ENCODE measurements around the gene PSAT1. TPM values are rescaled to one million over a fixed set of nuclear protein-coding genes. Genes with fewer than 3 reads are reported as not detected.

Gene PSAT1
- total and polyA plus RNA-seq, 2 experiments from 2014 or later, result 414 to 486 TPM

DNA sequence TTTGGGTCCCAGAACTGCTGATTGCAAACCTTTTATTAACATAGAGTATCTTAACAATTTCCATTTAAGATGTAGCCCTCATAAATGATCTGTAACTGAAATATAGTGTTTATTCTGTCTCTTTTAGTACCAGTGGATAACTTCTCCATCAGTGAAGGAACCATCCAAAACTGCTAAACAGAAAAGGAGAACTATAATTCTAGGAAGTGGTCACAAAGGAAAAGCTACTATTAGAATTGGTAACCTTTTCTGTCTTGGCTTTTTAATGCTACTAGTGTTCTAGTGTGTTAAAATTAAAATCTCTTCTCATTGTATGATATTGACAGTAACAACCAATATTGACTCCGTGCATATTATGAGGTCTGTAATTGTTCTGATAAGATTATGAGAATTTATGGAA, 48.3 kb upstream of the PSAT1 start (continued):
- no peak for TF ChIP-seq CTCF (conservative IDR thresholded peaks at IDR 0.05; ENCODE audit: low read depth in 2 of 2)
- no peak for TF ChIP-seq CREB1 (CRISPR knock-in tag; IDR thresholded peaks at IDR 0.05; ENCODE audit: low read depth)
- no peak for TF ChIP-seq ETS1 (IDR thresholded peaks at IDR 0.05)
- TF ChIP-seq, protein P1, sequence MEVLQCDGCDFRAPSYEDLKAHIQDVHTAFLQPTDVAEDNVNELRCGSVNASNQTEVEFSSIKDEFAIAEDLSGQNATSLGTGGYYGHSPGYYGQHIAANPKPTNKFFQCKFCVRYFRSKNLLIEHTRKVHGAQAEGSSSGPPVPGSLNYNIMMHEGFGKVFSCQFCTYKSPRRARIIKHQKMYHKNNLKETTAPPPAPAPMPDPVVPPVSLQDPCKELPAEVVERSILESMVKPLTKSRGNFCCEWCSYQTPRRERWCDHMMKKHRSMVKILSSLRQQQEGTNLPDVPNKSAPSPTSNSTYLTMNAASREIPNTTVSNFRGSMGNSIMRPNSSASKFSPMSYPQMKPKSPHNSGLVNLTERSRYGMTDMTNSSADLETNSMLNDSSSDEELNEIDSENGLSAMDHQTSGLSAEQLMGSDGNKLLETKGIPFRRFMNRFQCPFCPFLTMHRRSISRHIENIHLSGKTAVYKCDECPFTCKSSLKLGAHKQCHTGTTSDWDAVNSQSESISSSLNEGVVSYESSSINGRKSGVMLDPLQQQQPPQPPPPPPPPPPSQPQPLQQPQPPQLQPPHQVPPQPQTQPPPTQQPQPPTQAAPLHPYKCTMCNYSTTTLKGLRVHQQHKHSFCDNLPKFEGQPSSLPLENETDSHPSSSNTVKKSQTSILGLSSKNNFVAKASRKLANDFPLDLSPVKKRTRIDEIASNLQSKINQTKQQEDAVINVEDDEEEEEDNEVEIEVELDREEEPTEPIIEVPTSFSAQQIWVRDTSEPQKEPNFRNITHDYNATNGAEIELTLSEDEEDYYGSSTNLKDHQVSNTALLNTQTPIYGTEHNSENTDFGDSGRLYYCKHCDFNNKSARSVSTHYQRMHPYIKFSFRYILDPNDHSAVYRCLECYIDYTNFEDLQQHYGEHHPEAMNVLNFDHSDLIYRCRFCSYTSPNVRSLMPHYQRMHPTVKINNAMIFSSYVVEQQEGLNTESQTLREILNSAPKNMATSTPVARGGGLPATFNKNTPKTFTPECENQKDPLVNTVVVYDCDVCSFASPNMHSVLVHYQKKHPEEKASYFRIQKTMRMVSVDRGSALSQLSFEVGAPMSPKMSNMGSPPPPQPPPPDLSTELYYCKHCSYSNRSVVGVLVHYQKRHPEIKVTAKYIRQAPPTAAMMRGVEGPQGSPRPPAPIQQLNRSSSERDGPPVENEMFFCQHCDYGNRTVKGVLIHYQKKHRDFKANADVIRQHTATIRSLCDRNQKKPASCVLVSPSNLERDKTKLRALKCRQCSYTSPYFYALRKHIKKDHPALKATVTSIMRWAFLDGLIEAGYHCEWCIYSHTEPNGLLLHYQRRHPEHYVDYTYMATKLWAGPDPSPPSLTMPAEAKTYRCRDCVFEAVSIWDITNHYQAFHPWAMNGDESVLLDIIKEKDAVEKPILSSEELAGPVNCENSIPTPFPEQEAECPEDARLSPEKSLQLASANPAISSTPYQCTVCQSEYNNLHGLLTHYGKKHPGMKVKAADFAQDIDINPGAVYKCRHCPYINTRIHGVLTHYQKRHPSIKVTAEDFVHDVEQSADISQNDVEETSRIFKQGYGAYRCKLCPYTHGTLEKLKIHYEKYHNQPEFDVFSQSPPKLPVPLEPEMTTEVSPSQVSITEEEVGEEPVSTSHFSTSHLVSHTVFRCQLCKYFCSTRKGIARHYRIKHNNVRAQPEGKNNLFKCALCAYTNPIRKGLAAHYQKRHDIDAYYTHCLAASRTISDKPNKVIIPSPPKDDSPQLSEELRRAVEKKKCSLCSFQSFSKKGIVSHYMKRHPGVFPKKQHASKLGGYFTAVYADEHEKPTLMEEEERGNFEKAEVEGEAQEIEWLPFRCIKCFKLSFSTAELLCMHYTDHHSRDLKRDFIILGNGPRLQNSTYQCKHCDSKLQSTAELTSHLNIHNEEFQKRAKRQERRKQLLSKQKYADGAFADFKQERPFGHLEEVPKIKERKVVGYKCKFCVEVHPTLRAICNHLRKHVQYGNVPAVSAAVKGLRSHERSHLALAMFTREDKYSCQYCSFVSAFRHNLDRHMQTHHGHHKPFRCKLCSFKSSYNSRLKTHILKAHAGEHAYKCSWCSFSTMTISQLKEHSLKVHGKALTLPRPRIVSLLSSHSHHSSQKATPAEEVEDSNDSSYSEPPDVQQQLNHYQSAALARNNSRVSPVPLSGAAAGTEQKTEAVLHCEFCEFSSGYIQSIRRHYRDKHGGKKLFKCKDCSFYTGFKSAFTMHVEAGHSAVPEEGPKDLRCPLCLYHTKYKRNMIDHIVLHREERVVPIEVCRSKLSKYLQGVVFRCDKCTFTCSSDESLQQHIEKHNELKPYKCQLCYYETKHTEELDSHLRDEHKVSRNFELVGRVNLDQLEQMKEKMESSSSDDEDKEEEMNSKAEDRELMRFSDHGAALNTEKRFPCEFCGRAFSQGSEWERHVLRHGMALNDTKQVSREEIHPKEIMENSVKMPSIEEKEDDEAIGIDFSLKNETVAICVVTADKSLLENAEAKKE (CRISPR knock-in tag; IDR thresholded peaks at IDR 0.05), result no peak
- TF ChIP-seq STAT1 (IDR thresholded peaks at IDR 0.05; ENCODE audit: unreplicated experiment), result no peak
- TF ChIP-seq POLR2AphosphoS5 (IDR thresholded peaks at IDR 0.05; ENCODE audit: low read depth), result no peak
- no peak for TF ChIP-seq NANOG (IDR thresholded peaks at IDR 0.05; ENCODE audit: borderline replicate concordance)

DNA sequence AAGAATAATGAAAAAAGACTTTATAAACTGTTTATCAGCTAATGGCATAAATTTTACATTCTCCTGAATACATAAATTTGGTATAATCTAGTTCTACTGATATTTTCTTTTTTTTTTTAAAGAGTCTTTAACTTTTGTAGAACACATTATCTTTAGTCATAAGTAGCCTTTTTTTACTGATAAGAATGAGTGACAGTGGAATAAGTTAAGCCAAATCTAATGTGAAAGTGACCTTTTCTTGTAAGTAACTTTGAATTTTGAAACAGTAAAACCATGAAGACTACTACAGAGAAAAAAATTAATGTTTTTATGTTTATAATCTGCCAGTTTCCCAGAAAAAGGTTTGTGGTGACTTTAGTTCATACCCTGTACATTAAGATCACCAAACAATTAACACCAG, 47.4 kb upstream of the PSAT1 start:
- no peaks in the 10 kb centered on the region for H3K4me1 Mint-ChIP-seq
- Histone ChIP-seq H3K79me2 (replicated peaks; ENCODE audit: insufficient read depth) (no peaks in the 10 kb centered on the region), H3K27ac (ENCODE audit: low read depth) (no peak overlapping the region), H3K4me3 (no peak overlapping the region), H2AFZ (no peak overlapping the region), H3K4me1 (ENCODE audit: insufficient read depth) (no peaks in the 10 kb centered on the region), H3K9me2 (ENCODE audit: insufficient read depth) (no peaks in the 10 kb centered on the region), H4K20me1 (replicated peaks; ENCODE audit: insufficient read depth) (no peaks in the 10 kb centered on the region), H3K27me3 (ENCODE audit: insufficient read depth) (no peaks in the 10 kb centered on the region), H3K36me3 (ENCODE audit: insufficient read depth) (peaks cover 8% of the 10 kb centered on the region; the same call in 1 of the 2 replicates), H3F3A (replicated peaks; ENCODE audit: low read depth) (no peaks in the 10 kb centered on the region), H3K4me2 (no peak overlapping the region)
- ATAC-seq, result no peak
- TF ChIP-seq, protein P2, sequence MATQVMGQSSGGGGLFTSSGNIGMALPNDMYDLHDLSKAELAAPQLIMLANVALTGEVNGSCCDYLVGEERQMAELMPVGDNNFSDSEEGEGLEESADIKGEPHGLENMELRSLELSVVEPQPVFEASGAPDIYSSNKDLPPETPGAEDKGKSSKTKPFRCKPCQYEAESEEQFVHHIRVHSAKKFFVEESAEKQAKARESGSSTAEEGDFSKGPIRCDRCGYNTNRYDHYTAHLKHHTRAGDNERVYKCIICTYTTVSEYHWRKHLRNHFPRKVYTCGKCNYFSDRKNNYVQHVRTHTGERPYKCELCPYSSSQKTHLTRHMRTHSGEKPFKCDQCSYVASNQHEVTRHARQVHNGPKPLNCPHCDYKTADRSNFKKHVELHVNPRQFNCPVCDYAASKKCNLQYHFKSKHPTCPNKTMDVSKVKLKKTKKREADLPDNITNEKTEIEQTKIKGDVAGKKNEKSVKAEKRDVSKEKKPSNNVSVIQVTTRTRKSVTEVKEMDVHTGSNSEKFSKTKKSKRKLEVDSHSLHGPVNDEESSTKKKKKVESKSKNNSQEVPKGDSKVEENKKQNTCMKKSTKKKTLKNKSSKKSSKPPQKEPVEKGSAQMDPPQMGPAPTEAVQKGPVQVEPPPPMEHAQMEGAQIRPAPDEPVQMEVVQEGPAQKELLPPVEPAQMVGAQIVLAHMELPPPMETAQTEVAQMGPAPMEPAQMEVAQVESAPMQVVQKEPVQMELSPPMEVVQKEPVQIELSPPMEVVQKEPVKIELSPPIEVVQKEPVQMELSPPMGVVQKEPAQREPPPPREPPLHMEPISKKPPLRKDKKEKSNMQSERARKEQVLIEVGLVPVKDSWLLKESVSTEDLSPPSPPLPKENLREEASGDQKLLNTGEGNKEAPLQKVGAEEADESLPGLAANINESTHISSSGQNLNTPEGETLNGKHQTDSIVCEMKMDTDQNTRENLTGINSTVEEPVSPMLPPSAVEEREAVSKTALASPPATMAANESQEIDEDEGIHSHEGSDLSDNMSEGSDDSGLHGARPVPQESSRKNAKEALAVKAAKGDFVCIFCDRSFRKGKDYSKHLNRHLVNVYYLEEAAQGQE (IDR thresholded peaks at IDR 0.05; ENCODE audit: unreplicated experiment), result no peak
- no peak for TF ChIP-seq POLR2AphosphoS5 (IDR thresholded peaks at IDR 0.05; ENCODE audit: low read depth)
- TF ChIP-seq CTCF (conservative IDR thresholded peaks at IDR 0.05; ENCODE audit: low read depth in 2 of 2), result no peak
- no peak overlapping the region for H3K4me3 Mint-ChIP-seq
- no peak overlapping the region for H3K27ac Mint-ChIP-seq
- no peak for DNase-seq (ENCODE audit: low spot score)
- H3K9me3 Mint-ChIP-seq, result no peaks in the 10 kb centered on the region
- H3K36me3 Mint-ChIP-seq (ENCODE audit: low read depth), result peaks cover 34% of the 10 kb centered on the region; the same call in 2 of the 3 replicates
- H3K27me3 Mint-ChIP-seq (ENCODE audit: insufficient read depth, low read depth, poor library complexity), result no peaks in the 10 kb centered on the region
